ENCODE data around the gene KRTAP19-1.

- TF ChIP-seq NFRKB (IDR thresholded peaks at IDR 0.05), result no peak
- TF ChIP-seq FOXM1 (IDR thresholded peaks at IDR 0.05; ENCODE audit: borderline replicate concordance), result no peak
- TF ChIP-seq TARDBP (IDR thresholded peaks at IDR 0.05), result no peak
- TF ChIP-seq CTBP1 (IDR thresholded peaks at IDR 0.05; ENCODE audit: borderline replicate concordance), result no peak
- no peak for TF ChIP-seq ELF4 (IDR thresholded peaks at IDR 0.05)
- TF ChIP-seq BHLHE40 (IDR thresholded peaks at IDR 0.05; ENCODE audit: borderline replicate concordance), result no peak
Observed at GRCh38 chr21:30447056-30447455, 33.1 kb downstream of the KRTAP19-1 start.
